ENCODE data around the gene FAM240B. TPM values are rescaled to one million over a fixed set of nuclear protein-coding genes. Genes with fewer than 3 reads are reported as not detected.

Gene FAM240B
- not detected for polyA plus RNA-seq (2013, experiment 1 of 2)
- not detected for polyA plus RNA-seq (2013, experiment 2 of 2)

- H2BK5ac ChIP-seq (ENCODE audit: low read length), result no peak within 1 kb of the TSS
- no peak within 1 kb of the TSS for H3K23ac ChIP-seq (ENCODE audit: low read depth, low read length, poor library complexity)
- no peak within 1 kb of the TSS for H3K4me3 ChIP-seq (ENCODE audit: low read length in 2 of 2)
- H3K36me3 ChIP-seq (replicated peaks in 1 of 2; ENCODE audit: control insufficient read depth in 2 of 2, insufficient read depth in 2 of 2, low read length in 2 of 2), result no peaks in the 10 kb centered on the region
- no peak within 1 kb of the TSS for H3K27ac ChIP-seq (replicated peaks; ENCODE audit: low read length)
- H2BK15ac ChIP-seq (ENCODE audit: low read length), result no peak within 1 kb of the TSS
- no peak within 1 kb of the TSS for H2BK120ac ChIP-seq (ENCODE audit: low read depth, low read length)
- H2AFZ ChIP-seq (ENCODE audit: low read length), result no peak within 1 kb of the TSS
- peaks cover 0 to 4% of the 10 kb centered on the region in 2 donors for H3K4me1 ChIP-seq (ENCODE audit: control insufficient read depth in 2 of 2, insufficient read depth in 1 of 2, low read depth in 1 of 2, low read length in 2 of 2)
- no peak within 1 kb of the TSS for H4K8ac ChIP-seq (ENCODE audit: low read depth, low read length)
- no peak within 1 kb of the TSS for H3K14ac ChIP-seq (ENCODE audit: low read length)
- no peaks in the 10 kb centered on the region for H3K9me3 ChIP-seq (replicated peaks in 1 of 2; ENCODE audit: control insufficient read depth in 2 of 2, insufficient read depth in 1 of 2, low read depth in 1 of 2, low read length in 2 of 2)
- H2AK5ac ChIP-seq (ENCODE audit: low read depth, low read length), result no peak within 1 kb of the TSS
- H3K27me3 ChIP-seq (ENCODE audit: control insufficient read depth in 3 of 3, insufficient read depth in 3 of 3, low read depth in 1 of 3, low read length in 3 of 3), result no peaks in the 10 kb centered on the region
- no peak within 1 kb of the TSS for H3K18ac ChIP-seq (ENCODE audit: low read length)
- no peak within 1 kb of the TSS for H3K4ac ChIP-seq (ENCODE audit: low read length)
- DNase-seq (ENCODE audit: low spot score), result no peak
- no CpG with 5 or more reads among the region's 7 CpGs for WGBS, 2 donors (ENCODE audit: extremely low coverage in 2 of 2, insufficient read length in 2 of 2, insufficient replicate concordance in 1 of 2)
- H3K4me2 ChIP-seq (ENCODE audit: insufficient read depth, low read length, poor library complexity, severe bottlenecking), result no peak within 1 kb of the TSS
- no peak within 1 kb of the TSS for H4K91ac ChIP-seq (ENCODE audit: low read depth, low read length, poor library complexity)
- H3K79me1 ChIP-seq (ENCODE audit: low read depth, low read length), result no peaks in the 10 kb centered on the region
- no peak within 1 kb of the TSS for H2BK12ac ChIP-seq (ENCODE audit: low read length)
- no peak within 1 kb of the TSS for H3K9ac ChIP-seq (ENCODE audit: low read depth, low read length, poor library complexity)
These were observed at the start of gene FAM240B for GRCh38 chr9:38720083-38720745. FAM240B (minus strand) TSS chr9:38720133; CDS start chr9:38703999, 16,134 bp downstream.

- H3K27ac ChIP-seq (replicated peaks; ENCODE audit: low read length), result no peak overlapping the region
- no peak overlapping the region for H3K18ac ChIP-seq (ENCODE audit: low read length)
- H2BK15ac ChIP-seq (ENCODE audit: low read length), result no peak overlapping the region
- no peak overlapping the region for H2BK12ac ChIP-seq (ENCODE audit: low read length)
- no peaks in the 10 kb centered on the region for H3K79me1 ChIP-seq (ENCODE audit: low read depth, low read length)
- DNase-seq (ENCODE audit: low spot score), result no peak
- H3K9me3 ChIP-seq (replicated peaks in 1 of 2; ENCODE audit: control insufficient read depth in 2 of 2, insufficient read depth in 1 of 2, low read depth in 1 of 2, low read length in 2 of 2), result no peaks in the 10 kb centered on the region
- H2BK120ac ChIP-seq (ENCODE audit: low read depth, low read length), result no peak overlapping the region
- H4K91ac ChIP-seq (ENCODE audit: low read depth, low read length, poor library complexity), result no peak overlapping the region
- no peak overlapping the region for H3K14ac ChIP-seq (ENCODE audit: low read length)
- H3K4me2 ChIP-seq (ENCODE audit: insufficient read depth, low read length, poor library complexity, severe bottlenecking), result no peak overlapping the region
- H3K23ac ChIP-seq (ENCODE audit: low read depth, low read length, poor library complexity), result no peak overlapping the region
- no peak overlapping the region for H2AK5ac ChIP-seq (ENCODE audit: low read depth, low read length)
- no peaks in the 10 kb centered on the region for H3K4me1 ChIP-seq (ENCODE audit: control insufficient read depth in 2 of 2, insufficient read depth in 1 of 2, low read depth in 1 of 2, low read length in 2 of 2)
- H3K9ac ChIP-seq (ENCODE audit: low read depth, low read length, poor library complexity), result no peak overlapping the region
- WGBS, 2 donors (ENCODE audit: extremely low coverage in 2 of 2, insufficient read length in 2 of 2, insufficient replicate concordance in 1 of 2), result no CpG with 5 or more reads among the region's 9 CpGs
- no peak overlapping the region for H4K8ac ChIP-seq (ENCODE audit: low read depth, low read length)
- no peak overlapping the region for H3K4me3 ChIP-seq (ENCODE audit: low read length in 2 of 2)
- H2AFZ ChIP-seq (ENCODE audit: low read length), result no peak overlapping the region
- H3K4ac ChIP-seq (ENCODE audit: low read length), result no peak overlapping the region
- no peak overlapping the region for H2BK5ac ChIP-seq (ENCODE audit: low read length)
- no peaks in the 10 kb centered on the region for H3K27me3 ChIP-seq (ENCODE audit: control insufficient read depth in 3 of 3, insufficient read depth in 3 of 3, low read depth in 1 of 3, low read length in 3 of 3)
- no peaks in the 10 kb centered on the region for H3K36me3 ChIP-seq (replicated peaks in 1 of 2; ENCODE audit: control insufficient read depth in 2 of 2, insufficient read depth in 2 of 2, low read length in 2 of 2)
These were observed 48.4 kb upstream of the FAM240B start for GRCh38 chr9:38768351-38768761.

DNA sequence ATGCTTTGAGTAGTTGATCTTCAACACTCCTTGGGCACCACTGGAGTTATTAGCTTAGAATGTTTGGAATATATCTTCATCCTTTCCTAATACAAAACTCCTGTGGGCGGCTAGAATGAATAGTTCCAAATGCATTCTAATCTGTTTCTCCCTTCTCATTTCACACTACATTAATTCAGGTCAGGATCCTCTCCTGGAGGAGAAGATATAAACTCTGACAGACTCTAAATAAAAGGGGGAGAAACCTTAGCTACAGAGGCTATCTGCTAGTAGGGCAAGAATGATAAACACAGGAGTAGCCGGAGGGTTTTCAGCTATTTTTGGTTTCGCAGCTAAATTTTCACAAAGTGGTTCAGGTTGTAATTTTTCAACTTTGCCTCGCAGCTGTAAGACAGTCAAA, 45.2 kb upstream of the FAM240B start:
- Histone ChIP-seq H3K27me3 (ENCODE audit: control insufficient read depth in 3 of 3, insufficient read depth in 3 of 3, low read depth in 1 of 3, low read length in 3 of 3) (no peaks in the 10 kb centered on the region), H3K4me1 (ENCODE audit: control insufficient read depth in 2 of 2, insufficient read depth in 1 of 2, low read depth in 1 of 2, low read length in 2 of 2) (peaks cover 5 to 10% of the 10 kb centered on the region in 2 donors), H3K79me1 (ENCODE audit: low read depth, low read length) (no peaks in the 10 kb centered on the region), H3K4ac (ENCODE audit: low read length) (no peak overlapping the region), H3K9me3 (replicated peaks in 1 of 2; ENCODE audit: control insufficient read depth in 2 of 2, insufficient read depth in 1 of 2, low read depth in 1 of 2, low read length in 2 of 2) (no peaks in the 10 kb centered on the region), H3K36me3 (replicated peaks in 1 of 2; ENCODE audit: control insufficient read depth in 2 of 2, insufficient read depth in 2 of 2, low read length in 2 of 2) (no peaks in the 10 kb centered on the region), H3K27ac (replicated peaks; ENCODE audit: low read length) (no peak overlapping the region), H3K4me3 (ENCODE audit: low read length in 2 of 2) (no peak overlapping the region), H3K4me2 (ENCODE audit: insufficient read depth, low read length, poor library complexity, severe bottlenecking) (no peak overlapping the region), H3K18ac (ENCODE audit: low read length) (no peak overlapping the region), H2BK15ac (ENCODE audit: low read length) (no peak overlapping the region), H4K8ac (ENCODE audit: low read depth, low read length) (no peak overlapping the region), H2BK12ac (ENCODE audit: low read length) (no peak overlapping the region), H2AK5ac (ENCODE audit: low read depth, low read length) (no peak overlapping the region), H3K23ac (ENCODE audit: low read depth, low read length, poor library complexity) (no peak overlapping the region), H3K14ac (ENCODE audit: low read length) (no peak overlapping the region), H4K91ac (ENCODE audit: low read depth, low read length, poor library complexity) (no peak overlapping the region), H2BK120ac (ENCODE audit: low read depth, low read length) (no peak overlapping the region), H3K9ac (ENCODE audit: low read depth, low read length, poor library complexity) (no peak overlapping the region), H2AFZ (ENCODE audit: low read length) (no peak overlapping the region), H2BK5ac (ENCODE audit: low read length) (no peak overlapping the region)
- no peak for DNase-seq (ENCODE audit: low spot score)
- no CpG with 5 or more reads among the region's 4 CpGs for WGBS, 2 donors (ENCODE audit: extremely low coverage in 2 of 2, insufficient read length in 2 of 2, insufficient replicate concordance in 1 of 2)

- Histone ChIP-seq H3K27me3 (ENCODE audit: control insufficient read depth in 3 of 3, insufficient read depth in 3 of 3, low read depth in 1 of 3, low read length in 3 of 3) (no peaks in the 10 kb centered on the region), H2BK5ac (ENCODE audit: low read length) (no peak overlapping the region), H3K4me1 (ENCODE audit: control insufficient read depth in 2 of 2, insufficient read depth in 1 of 2, low read depth in 1 of 2, low read length in 2 of 2) (peaks cover 5 to 10% of the 10 kb centered on the region in 2 donors), H3K4me3 (ENCODE audit: low read length in 2 of 2) (no peak overlapping the region), H3K18ac (ENCODE audit: low read length) (no peak overlapping the region), H3K36me3 (replicated peaks in 1 of 2; ENCODE audit: control insufficient read depth in 2 of 2, insufficient read depth in 2 of 2, low read length in 2 of 2) (no peaks in the 10 kb centered on the region), H2BK12ac (ENCODE audit: low read length) (no peak overlapping the region), H3K79me1 (ENCODE audit: low read depth, low read length) (no peaks in the 10 kb centered on the region), H3K9me3 (replicated peaks in 1 of 2; ENCODE audit: control insufficient read depth in 2 of 2, insufficient read depth in 1 of 2, low read depth in 1 of 2, low read length in 2 of 2) (no peaks in the 10 kb centered on the region), H2BK15ac (ENCODE audit: low read length) (no peak overlapping the region), H3K9ac (ENCODE audit: low read depth, low read length, poor library complexity) (no peak overlapping the region), H3K14ac (ENCODE audit: low read length) (no peak overlapping the region), H3K4me2 (ENCODE audit: insufficient read depth, low read length, poor library complexity, severe bottlenecking) (no peak overlapping the region), H2AFZ (ENCODE audit: low read length) (peak overlapping the region; percentile 57), H4K8ac (ENCODE audit: low read depth, low read length) (no peak overlapping the region), H2BK120ac (ENCODE audit: low read depth, low read length) (no peak overlapping the region), H3K23ac (ENCODE audit: low read depth, low read length, poor library complexity) (no peak overlapping the region), H4K91ac (ENCODE audit: low read depth, low read length, poor library complexity) (no peak overlapping the region), H2AK5ac (ENCODE audit: low read depth, low read length) (no peak overlapping the region), H3K4ac (ENCODE audit: low read length) (no peak overlapping the region), H3K27ac (replicated peaks; ENCODE audit: low read length) (no peak overlapping the region)
- no CpG with 5 or more reads among the region's 8 CpGs for WGBS, 2 donors (ENCODE audit: extremely low coverage in 2 of 2, insufficient read length in 2 of 2, insufficient replicate concordance in 1 of 2)
- no peak for DNase-seq (ENCODE audit: low spot score)
These were observed 42.1 kb upstream of the FAM240B start for GRCh38 chr9:38761999-38762398.

Measured in neuronal stem cell (in vitro differentiated cells).